PC-3 (cell line): ENCODE measurements around the gene EOLA1.
"Not testable (repeated sequence)": the region's sequence is repeated elsewhere in the genome, so short reads cannot be mapped to it uniquely, and the experiment has no call there.

Experiments
- CTCF ChIP-seq: fragments of 300-600 bp; sonication (generic); conservative IDR thresholded peaks from 2 replicates; pipeline ENCODE4 v1.5.1; 2017; ENCODE audit warnings: antibody characterized with exemption, low read depth, mild to moderate bottlenecking, low read length
- EZH2 ChIP-seq: fragments of 300-600 bp; sonication (generic); IDR thresholded peaks from one replicate; pipeline ENCODE4 v1.6.1; 2017; ENCODE audit warnings: antibody characterized with exemption, mild to moderate bottlenecking, low read length; ENCODE audit not compliant: unreplicated experiment
- EZH2phosphoT487 ChIP-seq: fragments of 300-600 bp; sonication (generic); IDR thresholded peaks from 2 replicates; pipeline ENCODE4 v1.6.1; 2018; ENCODE audit warnings: mild to moderate bottlenecking, antibody characterized with exemption, low read length, borderline replicate concordance

GRCh38 chrX:149537474-149537873, 3.3 kb upstream of the EOLA1 start:
- TF ChIP-seq CTCF, EZH2phosphoT487, EZH2: not testable (repeated sequence)
